ENCODE results near the gene NRG3.

Gene NRG3

GRCh38 chr10:82618007-82618406, 743.0 kb downstream of the NRG3 start:
- DNase-seq: no peak
- WGBS (ENCODE audit: extremely low coverage, insufficient coverage, insufficient read length): no CpG with 5 or more reads among the region's 5 CpGs
- no peak overlapping the region for H3K9ac ChIP-seq (ENCODE audit: low read length)
- H4K12ac ChIP-seq (ENCODE audit: low read depth, low read length): no peak overlapping the region
- no peaks in the 10 kb centered on the region for H3K79me1 ChIP-seq (ENCODE audit: low read length)
- H2BK120ac ChIP-seq (ENCODE audit: insufficient read depth, low read length, poor library complexity): no peak overlapping the region
- no peaks in the 10 kb centered on the region for H3K27me3 ChIP-seq (ENCODE audit: insufficient read depth, low read length)
- no peak overlapping the region for H2BK5ac ChIP-seq (ENCODE audit: low read depth, low read length, poor library complexity)
- no peak overlapping the region for H2AK5ac ChIP-seq (ENCODE audit: low read length)
- H4K91ac ChIP-seq (ENCODE audit: low read depth, low read length): no peak overlapping the region
- H3K4me3 ChIP-seq (ENCODE audit: low read depth, low read length): no peak overlapping the region
- H2AFZ ChIP-seq (ENCODE audit: insufficient read depth, low read length, poor library complexity): no peak overlapping the region
- no peaks in the 10 kb centered on the region for H3K36me3 ChIP-seq (ENCODE audit: control insufficient read depth in 1 of 2, insufficient read depth in 2 of 2, low read length in 2 of 2)
- no peak overlapping the region for H4K8ac ChIP-seq (ENCODE audit: low read depth, low read length)
- no peak overlapping the region for H2BK12ac ChIP-seq (ENCODE audit: low read length)
- H3K4me1 ChIP-seq (ENCODE audit: control insufficient read depth in 1 of 2, insufficient read depth in 2 of 2, low read length in 2 of 2): no peaks in the 10 kb centered on the region
- no peak overlapping the region for H3K4me2 ChIP-seq (ENCODE audit: low read length)
- no peak overlapping the region for H3K23ac ChIP-seq (ENCODE audit: low read length)
- no peak overlapping the region for H3K18ac ChIP-seq (ENCODE audit: low read length)
- H3K4ac ChIP-seq (ENCODE audit: low read depth, low read length): no peak overlapping the region
- no peak overlapping the region for H3K14ac ChIP-seq (ENCODE audit: low read length)
- no peaks in the 10 kb centered on the region for H3K79me2 ChIP-seq (ENCODE audit: control insufficient read depth, insufficient read depth, low read length, poor library complexity)
- H3K9me3 ChIP-seq (ENCODE audit: insufficient read depth, low read depth, low read length): no peaks in the 10 kb centered on the region
- no peak overlapping the region for H3K27ac ChIP-seq (ENCODE audit: low read depth, low read length)

GRCh38 chr10:82621680-82622079, 746.7 kb downstream of the NRG3 start:
- H4K12ac ChIP-seq (ENCODE audit: low read depth, low read length): no peak overlapping the region
- H3K4me2 ChIP-seq (ENCODE audit: low read length): no peak overlapping the region
- H3K27me3 ChIP-seq (ENCODE audit: insufficient read depth, low read length): no peaks in the 10 kb centered on the region
- no peaks in the 10 kb centered on the region for H3K4me1 ChIP-seq (ENCODE audit: control insufficient read depth in 1 of 2, insufficient read depth in 2 of 2, low read length in 2 of 2)
- H4K8ac ChIP-seq (ENCODE audit: low read depth, low read length): no peak overlapping the region
- H3K79me2 ChIP-seq (ENCODE audit: control insufficient read depth, insufficient read depth, low read length, poor library complexity): no peaks in the 10 kb centered on the region
- H4K91ac ChIP-seq (ENCODE audit: low read depth, low read length): no peak overlapping the region
- H3K4me3 ChIP-seq (ENCODE audit: low read depth, low read length): no peak overlapping the region
- no peak overlapping the region for H3K18ac ChIP-seq (ENCODE audit: low read length)
- no peak overlapping the region for H3K23ac ChIP-seq (ENCODE audit: low read length)
- H3K79me1 ChIP-seq (ENCODE audit: low read length): no peaks in the 10 kb centered on the region
- no peaks in the 10 kb centered on the region for H3K36me3 ChIP-seq (ENCODE audit: control insufficient read depth in 1 of 2, insufficient read depth in 2 of 2, low read length in 2 of 2)
- no peak overlapping the region for H3K27ac ChIP-seq (ENCODE audit: low read depth, low read length)
- H3K9me3 ChIP-seq (ENCODE audit: insufficient read depth, low read depth, low read length): no peaks in the 10 kb centered on the region
- no peak overlapping the region for H2AK5ac ChIP-seq (ENCODE audit: low read length)
- H2BK120ac ChIP-seq (ENCODE audit: insufficient read depth, low read length, poor library complexity): no peak overlapping the region
- no peak overlapping the region for H3K4ac ChIP-seq (ENCODE audit: low read depth, low read length)
- H3K14ac ChIP-seq (ENCODE audit: low read length): no peak overlapping the region
- no CpG with 5 or more reads among the region's 4 CpGs for WGBS (ENCODE audit: extremely low coverage, insufficient coverage, insufficient read length)
- DNase-seq: no peak
- no peak overlapping the region for H2AFZ ChIP-seq (ENCODE audit: insufficient read depth, low read length, poor library complexity)
- H2BK12ac ChIP-seq (ENCODE audit: low read length): no peak overlapping the region
- no peak overlapping the region for H3K9ac ChIP-seq (ENCODE audit: low read length)
- no peak overlapping the region for H2BK5ac ChIP-seq (ENCODE audit: low read depth, low read length, poor library complexity)

- no peak overlapping the region for H2AK5ac ChIP-seq (ENCODE audit: low read length)
- H3K18ac ChIP-seq (ENCODE audit: low read length): no peak overlapping the region
- no peak overlapping the region for H2AFZ ChIP-seq (ENCODE audit: insufficient read depth, low read length, poor library complexity)
- H4K8ac ChIP-seq (ENCODE audit: low read depth, low read length): no peak overlapping the region
- no peaks in the 10 kb centered on the region for H3K79me1 ChIP-seq (ENCODE audit: low read length)
- no peak overlapping the region for H3K27ac ChIP-seq (ENCODE audit: low read depth, low read length)
- no peaks in the 10 kb centered on the region for H3K27me3 ChIP-seq (ENCODE audit: insufficient read depth, low read length)
- no peak overlapping the region for H3K4me2 ChIP-seq (ENCODE audit: low read length)
- H3K4me1 ChIP-seq (ENCODE audit: control insufficient read depth in 1 of 2, insufficient read depth in 2 of 2, low read length in 2 of 2): no peaks in the 10 kb centered on the region
- no peak overlapping the region for H3K14ac ChIP-seq (ENCODE audit: low read length)
- no peaks in the 10 kb centered on the region for H3K79me2 ChIP-seq (ENCODE audit: control insufficient read depth, insufficient read depth, low read length, poor library complexity)
- no peak overlapping the region for H2BK12ac ChIP-seq (ENCODE audit: low read length)
- no peak overlapping the region for H4K91ac ChIP-seq (ENCODE audit: low read depth, low read length)
- no peak for DNase-seq
- H4K12ac ChIP-seq (ENCODE audit: low read depth, low read length): no peak overlapping the region
- 100% methylated on average over 2 of the region's 5 CpGs for WGBS (ENCODE audit: extremely low coverage, insufficient coverage, insufficient read length)
- no peak overlapping the region for H3K9ac ChIP-seq (ENCODE audit: low read length)
- H3K4ac ChIP-seq (ENCODE audit: low read depth, low read length): no peak overlapping the region
- H3K36me3 ChIP-seq (ENCODE audit: control insufficient read depth in 1 of 2, insufficient read depth in 2 of 2, low read length in 2 of 2): no peaks in the 10 kb centered on the region
- H2BK120ac ChIP-seq (ENCODE audit: insufficient read depth, low read length, poor library complexity): no peak overlapping the region
- H3K23ac ChIP-seq (ENCODE audit: low read length): no peak overlapping the region
- H2BK5ac ChIP-seq (ENCODE audit: low read depth, low read length, poor library complexity): no peak overlapping the region
- no peak overlapping the region for H3K4me3 ChIP-seq (ENCODE audit: low read depth, low read length)
- H3K9me3 ChIP-seq (ENCODE audit: insufficient read depth, low read depth, low read length): no peaks in the 10 kb centered on the region
Measured at GRCh38 chr10:82622479-82622878, 747.5 kb downstream of the NRG3 start.

DNA sequence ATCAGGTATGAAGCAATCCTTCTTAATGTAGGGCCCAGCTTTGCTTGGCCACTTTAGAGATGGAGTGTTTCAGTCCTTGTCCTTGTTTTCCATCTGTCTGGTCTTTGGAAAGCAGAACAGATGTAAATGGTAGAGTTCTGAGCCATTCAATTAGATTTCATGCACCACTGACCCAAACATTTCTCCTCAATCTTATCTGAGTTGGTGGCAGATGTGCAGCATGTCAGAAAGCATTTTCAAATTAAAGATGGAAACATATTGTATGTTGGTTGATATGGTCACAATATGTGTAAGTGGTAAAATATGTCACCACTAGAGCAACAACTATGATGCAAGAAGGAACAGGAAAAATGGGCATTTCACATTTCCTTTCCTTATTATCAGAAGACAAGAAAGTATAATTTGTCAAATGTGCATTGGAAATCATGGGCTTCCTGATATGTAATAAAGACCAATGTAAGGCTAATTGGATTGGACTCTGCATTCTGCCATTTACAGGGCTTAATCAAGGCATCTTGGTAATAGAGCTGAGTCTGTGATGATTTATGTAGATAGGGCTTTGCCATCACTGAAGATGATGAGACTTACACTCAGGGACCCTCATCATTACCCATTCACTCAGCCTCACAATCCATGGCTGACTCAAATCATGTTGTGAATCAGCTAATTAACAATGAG, 750.7 kb downstream of the NRG3 start:
- H2BK5ac ChIP-seq (ENCODE audit: low read depth, low read length, poor library complexity): no peak overlapping the region
- no peak overlapping the region for H3K27ac ChIP-seq (ENCODE audit: low read depth, low read length)
- no peak overlapping the region for H2AFZ ChIP-seq (ENCODE audit: insufficient read depth, low read length, poor library complexity)
- H3K79me1 ChIP-seq (ENCODE audit: low read length): no peaks in the 10 kb centered on the region
- no peaks in the 10 kb centered on the region for H3K79me2 ChIP-seq (ENCODE audit: control insufficient read depth, insufficient read depth, low read length, poor library complexity)
- H3K18ac ChIP-seq (ENCODE audit: low read length): no peak overlapping the region
- no peak overlapping the region for H4K12ac ChIP-seq (ENCODE audit: low read depth, low read length)
- no peak overlapping the region for H2BK120ac ChIP-seq (ENCODE audit: insufficient read depth, low read length, poor library complexity)
- no peak overlapping the region for H3K9ac ChIP-seq (ENCODE audit: low read length)
- no peak overlapping the region for H3K14ac ChIP-seq (ENCODE audit: low read length)
- H3K36me3 ChIP-seq (ENCODE audit: control insufficient read depth in 1 of 2, insufficient read depth in 2 of 2, low read length in 2 of 2): no peaks in the 10 kb centered on the region
- H4K8ac ChIP-seq (ENCODE audit: low read depth, low read length): no peak overlapping the region
- no peaks in the 10 kb centered on the region for H3K4me1 ChIP-seq (ENCODE audit: control insufficient read depth in 1 of 2, insufficient read depth in 2 of 2, low read length in 2 of 2)
- H2BK12ac ChIP-seq (ENCODE audit: low read length): no peak overlapping the region
- H3K4me3 ChIP-seq (ENCODE audit: low read depth, low read length): no peak overlapping the region
- H3K23ac ChIP-seq (ENCODE audit: low read length): no peak overlapping the region
- H3K27me3 ChIP-seq (ENCODE audit: insufficient read depth, low read length): no peaks in the 10 kb centered on the region
- no peak for DNase-seq
- H3K9me3 ChIP-seq (ENCODE audit: insufficient read depth, low read depth, low read length): no peaks in the 10 kb centered on the region
- H3K4me2 ChIP-seq (ENCODE audit: low read length): no peak overlapping the region
- H2AK5ac ChIP-seq (ENCODE audit: low read length): no peak overlapping the region
- no peak overlapping the region for H3K4ac ChIP-seq (ENCODE audit: low read depth, low read length)
- no peak overlapping the region for H4K91ac ChIP-seq (ENCODE audit: low read depth, low read length)
